GM06990 (cell line): ENCODE data around the gene PANX2.

Source experiments
- DNase-seq: peaks from one replicate; pipeline ENCODE4 v3.0.0-alpha.2; 2011; ENCODE audit not compliant: insufficient read length; ENCODE audit errors: extremely low read depth
- H3K27me3 ChIP-seq: replicated peaks from 2 replicates; pipeline ENCODE4 v1.6.0; 2011; ENCODE audit warnings: low read length; ENCODE audit not compliant: control insufficient read depth, insufficient read depth
- H3K36me3 ChIP-seq: 2 replicates; pipeline ENCODE4 v1.5.1; 2011; ENCODE audit warnings: low read length; ENCODE audit not compliant: control insufficient read depth, insufficient read depth
- H3K4me3 ChIP-seq: replicated peaks from 2 replicates; pipeline ENCODE4 v1.5.1; 2011; ENCODE audit warnings: low read depth, mild to moderate bottlenecking, control low read depth, low read length
- CTCF ChIP-seq: IDR thresholded peaks from 2 replicates; pipeline ENCODE4 v1.5.1; 2011; ENCODE audit warnings: low read length, control low read depth, mild to moderate bottlenecking, inconsistent platforms; ENCODE audit not compliant: insufficient read depth, poor library complexity, severe bottlenecking

Gene PANX2

GRCh38 chr22:50229370-50229769 is 58.8 kb downstream of the PANX2 start:
- no peak overlapping the region for H3K4me3 ChIP-seq
- H3K36me3 ChIP-seq, result peaks cover 18% of the 10 kb centered on the region
- H3K27me3 ChIP-seq, result no peaks in the 10 kb centered on the region
- no peak for TF ChIP-seq CTCF
- no peak for DNase-seq
